GM21360 (cell line): ENCODE results near the gene CFAP45.
A peak's percentile ranks its signal among the peaks of the same experiment; 100 is the strongest.

Source experiments
- ATAC-seq: cut with Tn5 transposase; IDR thresholded peaks from one replicate; pipeline ENCODE4 v1.9.1; 2021; ENCODE audit warnings: mild to moderate bottlenecking, moderate library complexity; ENCODE audit not compliant: unreplicated experiment

CFAP45 gene

GRCh38 chr1:159829822-159830465 is 70.0 kb downstream of the CFAP45 start:
- no peak for ATAC-seq

DNA sequence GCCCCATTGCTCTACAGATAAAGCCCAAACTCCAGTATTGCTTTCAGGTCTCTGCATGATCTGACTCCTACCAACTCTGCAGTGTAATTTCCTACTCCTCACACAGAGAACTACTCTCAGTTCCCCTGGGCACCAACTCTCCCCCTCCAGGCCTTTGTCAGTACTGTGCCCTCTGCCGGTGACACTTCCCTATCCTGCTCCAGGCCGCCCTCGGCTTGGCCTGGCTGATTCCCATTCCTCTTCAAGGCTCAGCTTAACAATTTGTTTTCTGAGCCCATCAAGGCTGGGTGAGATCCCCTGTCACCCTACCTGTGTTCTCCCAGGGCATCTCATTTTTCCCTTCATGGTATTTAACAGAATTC is 70.7 kb downstream of the CFAP45 start:
- ATAC-seq: peak; percentile 88

DNA sequence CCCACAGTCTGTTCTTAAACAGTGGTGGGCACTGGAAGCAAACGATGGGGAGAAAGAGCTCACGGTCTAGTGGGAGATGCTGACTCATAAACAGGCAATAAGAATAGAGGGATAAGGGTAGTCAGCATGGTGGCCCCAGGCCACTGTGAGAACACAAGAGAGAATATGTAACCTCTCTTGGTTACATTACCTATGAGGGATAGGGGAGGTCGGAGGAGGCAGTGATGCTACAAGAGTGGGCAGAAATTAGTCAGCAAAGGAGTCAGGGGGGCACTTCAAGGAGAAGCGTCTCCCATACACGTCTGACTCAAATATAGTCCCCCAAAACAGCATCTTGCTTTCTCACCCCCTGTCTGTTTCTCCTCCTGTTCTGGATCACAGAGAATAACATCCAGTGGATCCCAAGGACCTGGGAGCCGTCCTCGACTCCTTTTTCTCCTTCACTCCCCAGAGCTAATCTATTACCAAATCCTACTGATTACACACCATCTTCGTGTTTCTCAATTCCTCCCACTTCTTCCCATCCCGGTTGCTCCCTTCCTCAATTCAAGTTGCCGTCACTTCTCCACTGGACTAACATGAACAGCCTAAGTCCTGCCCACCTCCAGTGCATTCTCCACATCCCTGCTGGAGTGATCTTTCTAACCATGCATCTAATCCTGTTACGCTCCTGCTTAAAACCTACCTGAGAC is 71.2 kb downstream of the CFAP45 start:
- no peak for ATAC-seq

DNA sequence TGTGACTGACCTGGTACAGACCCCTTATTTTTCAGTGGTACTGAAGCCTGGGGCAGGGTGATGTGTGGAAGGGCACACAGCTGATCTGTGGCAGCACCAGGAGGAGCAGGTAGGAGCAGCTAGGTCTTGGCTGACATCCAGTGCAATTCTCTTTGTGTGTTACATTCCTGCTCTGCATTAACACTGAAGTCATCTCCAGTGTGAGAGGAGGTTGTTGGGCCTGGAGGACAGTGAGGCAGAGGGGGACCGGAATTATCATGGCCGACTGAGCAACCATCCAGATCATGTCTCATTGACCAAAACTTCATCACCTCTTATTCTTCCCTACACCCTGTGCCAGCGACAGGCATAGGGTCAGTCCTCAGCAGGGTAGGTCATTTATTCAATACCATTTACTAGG is 71.8 kb downstream of the CFAP45 start:
- ATAC-seq: no peak

DNA sequence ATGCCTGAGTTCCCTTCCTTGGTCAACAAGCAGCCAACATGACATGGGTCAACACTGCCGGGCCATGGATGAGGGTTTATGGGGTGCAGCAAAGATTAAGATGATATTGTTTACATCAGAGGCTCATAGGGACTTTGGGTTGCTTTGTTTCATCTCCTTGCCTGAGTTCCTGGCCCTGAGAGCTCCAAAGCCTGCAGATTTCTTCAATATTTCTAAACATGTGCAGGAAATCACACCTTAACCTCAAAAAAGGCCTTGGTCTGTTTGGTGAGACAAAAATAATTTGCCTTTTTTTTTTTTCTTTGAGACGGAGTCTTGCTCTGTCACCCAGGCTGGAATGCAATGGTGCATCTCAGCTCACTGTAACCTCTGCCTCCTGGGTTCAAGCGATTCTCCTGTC is 72.4 kb downstream of the CFAP45 start:
- ATAC-seq: no peak

DNA sequence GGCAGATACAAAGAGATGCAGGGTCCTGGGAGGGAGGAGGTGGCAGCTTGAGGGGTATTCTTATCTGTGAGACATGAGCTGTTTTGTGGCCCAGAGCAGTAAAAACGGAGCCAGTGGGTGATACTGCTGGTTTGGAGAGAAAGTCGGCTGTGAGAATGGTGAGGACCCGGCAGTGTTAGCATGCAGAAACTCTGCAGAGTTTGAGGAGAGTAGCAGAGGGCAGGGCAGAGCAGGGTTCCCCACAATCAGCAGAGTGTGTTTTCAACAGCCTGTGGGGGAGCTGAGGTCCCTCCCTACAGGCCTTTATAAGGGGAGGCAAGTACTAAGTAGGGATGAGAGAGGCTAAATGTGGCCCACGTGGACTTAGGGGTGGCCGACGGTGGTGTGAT is 72.9 kb downstream of the CFAP45 start:
- ATAC-seq: no peak

- ATAC-seq: no peak
Observed at GRCh38 chr1:159826441-159827101, 73.4 kb downstream of the CFAP45 start, which contains the start of gene SLAMF8. SLAMF8 (plus strand) TSS chr1:159826873; CDS start chr1:159826899, 26 bp downstream.

- ATAC-seq: no peak
Observed at GRCh38 chr1:159825564-159825963, 74.4 kb downstream of the CFAP45 start.

DNA sequence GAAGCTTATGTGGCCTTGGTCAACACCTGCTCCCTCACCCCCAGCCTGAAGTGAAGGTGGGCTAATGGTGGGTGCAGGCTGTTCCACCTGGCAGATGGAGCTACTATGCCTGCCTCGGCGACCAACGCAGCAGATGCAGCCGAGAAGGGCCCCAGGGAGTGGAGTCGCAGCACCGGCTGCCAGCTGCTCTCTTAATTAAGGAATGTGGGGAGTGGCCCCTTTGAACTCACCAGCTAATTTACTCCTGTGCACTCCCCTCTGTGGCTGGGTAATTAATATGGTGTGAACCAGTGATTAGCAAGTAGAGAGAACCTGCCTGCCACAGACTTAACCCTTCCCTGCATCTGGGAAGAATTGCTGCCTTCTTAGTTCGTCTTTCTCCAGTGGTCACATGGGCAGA is 76.6 kb downstream of the CFAP45 start:
- no peak for ATAC-seq
